Upper lobe of left lung (tissue), 4 donors: ENCODE measurements around the gene LSP1.
"Not testable (repeated sequence)": the region's sequence is repeated elsewhere in the genome, so short reads cannot be mapped to it uniquely, and the experiment has no call there.

Experiments
- EP300 ChIP-seq, 4 donors: sonication (generic); formaldehyde crosslinking; IDR thresholded peaks; one replicate each; pipeline ENCODE4 v1.5.1; 2017; ENCODE audit warnings: antibody characterized with exemption in 4 of 4, control low read depth in 2 of 4
- POLR2A ChIP-seq, 4 donors: fragments of 450-650 bp; IDR thresholded peaks; one replicate each; pipeline ENCODE4 v1.5.1; 2016 to 2017; ENCODE audit warnings: antibody characterized with exemption in 4 of 4, mild to moderate bottlenecking in 2 of 4
- POLR2AphosphoS5 ChIP-seq, 2 donors: sonication (generic); formaldehyde crosslinking; IDR thresholded peaks; one replicate each; pipeline ENCODE4 v1.5.1; 2017; ENCODE audit warnings: antibody characterized with exemption in 2 of 2
- TF ChIP-seq, protein P1 (sequence below), 6 experiments: fragments of 450-650 bp in 4 of 6; fragments of 200-600 bp in 2 of 6; sonication (generic) in 2 of 6; IDR thresholded peaks; one replicate each; pipeline ENCODE4 v1.5.1; 2016 to 2019; ENCODE audit warnings: antibody characterized with exemption in 6 of 6

- TF ChIP-seq, protein P1, sequence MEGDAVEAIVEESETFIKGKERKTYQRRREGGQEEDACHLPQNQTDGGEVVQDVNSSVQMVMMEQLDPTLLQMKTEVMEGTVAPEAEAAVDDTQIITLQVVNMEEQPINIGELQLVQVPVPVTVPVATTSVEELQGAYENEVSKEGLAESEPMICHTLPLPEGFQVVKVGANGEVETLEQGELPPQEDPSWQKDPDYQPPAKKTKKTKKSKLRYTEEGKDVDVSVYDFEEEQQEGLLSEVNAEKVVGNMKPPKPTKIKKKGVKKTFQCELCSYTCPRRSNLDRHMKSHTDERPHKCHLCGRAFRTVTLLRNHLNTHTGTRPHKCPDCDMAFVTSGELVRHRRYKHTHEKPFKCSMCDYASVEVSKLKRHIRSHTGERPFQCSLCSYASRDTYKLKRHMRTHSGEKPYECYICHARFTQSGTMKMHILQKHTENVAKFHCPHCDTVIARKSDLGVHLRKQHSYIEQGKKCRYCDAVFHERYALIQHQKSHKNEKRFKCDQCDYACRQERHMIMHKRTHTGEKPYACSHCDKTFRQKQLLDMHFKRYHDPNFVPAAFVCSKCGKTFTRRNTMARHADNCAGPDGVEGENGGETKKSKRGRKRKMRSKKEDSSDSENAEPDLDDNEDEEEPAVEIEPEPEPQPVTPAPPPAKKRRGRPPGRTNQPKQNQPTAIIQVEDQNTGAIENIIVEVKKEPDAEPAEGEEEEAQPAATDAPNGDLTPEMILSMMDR (IDR thresholded peaks at IDR 0.05): not testable (repeated sequence)
- not testable (repeated sequence) for TF ChIP-seq POLR2A, POLR2AphosphoS5, EP300 (IDR thresholded peaks at IDR 0.05)
Measured at GRCh38 chr11:1886551-1886950, 33.7 kb downstream of the LSP1 start.
